ENCODE results near the gene KCNJ4.

- no peak for TF ChIP-seq CTCF (IDR thresholded peaks at IDR 0.05)
- TF ChIP-seq EP300 (IDR thresholded peaks at IDR 0.05) = no peak
Measured at GRCh38 chr22:38455076-38455529, at the start of gene KCNJ4.

All from tibial nerve (tissue), 4 donors.